K562 (cell line): ENCODE data around the gene HDHD5. TPM values are rescaled to one million over a fixed set of nuclear protein-coding genes. Genes with fewer than 3 reads are reported as not detected.

ENCODE experiments used
- ATAC-seq: fragments of 200-7000 bp; cut with Tn5 transposase; 3 replicates; pipeline ENCODE4 v1.9.1; 2020; ENCODE audit warnings: moderate library complexity
- BruUV-seq: library from RNA; stranded (reverse); fragments of 400-500 nt; replicated peaks from 2 replicates; lab custom pipeline; 2021; lab: Mats Ljungman, UMichigan
- CTCF ChIA-PET: fragments of 300-600 bp; formaldehyde crosslinking; extraction: SDS; loops from one replicate; lab custom pipeline; 2021; ENCODE audit warnings: low intra/inter-chr PET ratio; lab: Yijun Ruan, JAX
- POLR2A ChIA-PET: fragments of 300-600, 350-650 bp; sonication (Branson Sonifier 250); formaldehyde crosslinking; extraction: SDS; loops from one replicate; lab custom pipeline; 2021; ENCODE audit warnings: antibody characterized with exemption, inconsistent platforms; lab: Yijun Ruan, JAX
- DNase-seq, 4 experiments: peaks; one replicate each; pipeline versions ENCODE4 v3.0.0 to v3.0.0-alpha.2; 2011 to 2018; ENCODE audit warnings: low spot score in 3 of 4, mixed read lengths in 3 of 4; ENCODE audit errors: extremely low read depth in 1 of 4
- FAIRE-seq: peaks from 2 replicates; lab custom pipeline; 2011; peaks lifted over from hg19 to GRCh38; lab: Jason Lieb, UNC
- H2AFZ ChIP-seq: 2 replicates; pipeline ENCODE4 v1.6.0; 2011; ENCODE audit warnings: low read depth, low read length, control low read depth, inconsistent platforms
- H3K27ac ChIP-seq: fragments of 200-600 bp; 3 replicates; pipeline ENCODE4 v1.8.0; 2011; ENCODE audit warnings: low read depth, mild to moderate bottlenecking, control low read depth, inconsistent platforms, low read length, moderate library complexity, mixed read lengths; ENCODE audit errors: extremely low read depth
- H3K27me3 ChIP-seq, 2 experiments: fragments of 300-600 bp in 1 of 2; 2 replicates in 1 of 2; 3 replicates in 1 of 2; pipeline versions ENCODE4 v1.6.0 to v1.8.0; 2011; ENCODE audit warnings: inconsistent platforms in 2 of 2, low read length in 2 of 2, mild to moderate bottlenecking in 1 of 2, mixed read lengths in 1 of 2, moderate library complexity in 1 of 2; ENCODE audit not compliant: control insufficient read depth in 2 of 2, insufficient read depth in 2 of 2
- H3K36me3 ChIP-seq: fragments of 300-600 bp; 3 replicates; pipeline ENCODE4 v1.8.0; 2011; ENCODE audit warnings: mild to moderate bottlenecking, low read length, inconsistent platforms; ENCODE audit not compliant: control insufficient read depth, insufficient read depth
- H3K4me1 ChIP-seq, 2 experiments: fragments of 200-600 bp in 1 of 2; replicated peaks in 1 of 2; 2 replicates in 1 of 2; 3 replicates in 1 of 2; pipeline versions ENCODE4 v1.5.1 to v1.8.0; 2011; ENCODE audit warnings: inconsistent platforms in 2 of 2, low read length in 2 of 2, mild to moderate bottlenecking in 1 of 2, mixed read lengths in 1 of 2, moderate library complexity in 1 of 2; ENCODE audit not compliant: control insufficient read depth in 2 of 2, insufficient read depth in 2 of 2
- H3K4me2 ChIP-seq: 2 replicates; pipeline ENCODE4 v1.6.1; 2011; ENCODE audit warnings: low read length, control low read depth, inconsistent platforms, mixed read lengths; ENCODE audit not compliant: insufficient read depth
- H3K4me3 ChIP-seq: fragments of 200-600 bp; sonication (generic), shearing (Covaris generic); 2 replicates; pipeline ENCODE4 v1.5.1; 2016; ENCODE audit warnings: control low read depth, inconsistent platforms
- H3K79me2 ChIP-seq: fragments of 200-600 bp; 3 replicates; pipeline ENCODE4 v1.8.0; 2011; ENCODE audit warnings: low read length, inconsistent platforms; ENCODE audit not compliant: control insufficient read depth, insufficient read depth
- H3K9ac ChIP-seq, 2 experiments: 2 replicates each; pipeline versions ENCODE4 v1.6.0 to v1.6.1; 2011; ENCODE audit warnings: low read depth in 2 of 2, low read length in 2 of 2, control low read depth in 1 of 2, inconsistent platforms in 1 of 2, mild to moderate bottlenecking in 1 of 2, mixed read lengths in 1 of 2; ENCODE audit not compliant: insufficient read depth in 1 of 2
- H3K9me1 ChIP-seq: one replicate; pipeline ENCODE4 v1.6.0; 2011; ENCODE audit warnings: inconsistent platforms, mild to moderate bottlenecking, low read length, moderate library complexity; ENCODE audit not compliant: control insufficient read depth, insufficient read depth
- H3K9me3 ChIP-seq: replicated peaks from 2 replicates; pipeline ENCODE4 v1.5.1; 2011; ENCODE audit warnings: low read depth, low read length, inconsistent platforms; ENCODE audit not compliant: control insufficient read depth, insufficient read depth
- H4K20me1 ChIP-seq: replicated peaks from 2 replicates; pipeline ENCODE4 v1.6.1; 2011; ENCODE audit warnings: low read length, inconsistent platforms, mixed read lengths; ENCODE audit not compliant: control insufficient read depth, insufficient read depth
- CHD2 ChIP-seq: IDR thresholded peaks from 2 replicates; pipeline ENCODE4 v1.6.1; 2011; ENCODE audit warnings: low read depth, low read length
- WGBS: fragments of 100-300 bp; shearing (Covaris generic); methylation state at CpG from one replicate; pipeline ENCODE4 v1.1.6; 2016; ENCODE audit warnings: low coverage, mixed read lengths; ENCODE audit not compliant: insufficient coverage; ENCODE audit errors: missing lambda C conversion rate; 5-methylcytosine and 5-hydroxymethylcytosine counted together
- in situ Hi-C: fragments of 300-500 bp; cut with MboI; formaldehyde crosslinking; loops from 4 replicates; pipeline ENCODE4 v1.15.0; 2018; ENCODE audit warnings: inconsistent platforms, mixed read lengths
- intact Hi-C: fragments of 100-400 bp; cut with micrococcal nuclease; formaldehyde crosslinking; loops from 2 replicates; pipeline ENCODE4 v1.14.2; 2022
- polyA plus RNA-seq, 8 experiments: library from polyadenylated mRNA; depleted of rRNA in 4 of 8; stranded (reverse) in 5 of 8; unstranded in 3 of 8; fragments of >200 nt; fragmentation: Nextera tagmentation in 2 of 8; fragmentation: Illumina TruSeq in 1 of 8; extraction: Ambion mirVana in 2 of 8; extraction: Trizol in 1 of 8; gene quantifications; 2 replicates each; pipeline versions ENCODE4 v1.2.1 to v1.2.3, GENCODE V29; 2011 to 2014; ENCODE audit warnings: inconsistent platforms in 1 of 8, missing spikeins in 1 of 8
- total RNA-seq, 7 experiments: library from RNA; depleted of rRNA in 6 of 7; stranded (reverse); fragments of >200 nt in 6 of 7; fragmentation: Illumina TruSeq in 2 of 7; extraction: Trizol in 2 of 7; gene quantifications; 2 replicates each; pipeline versions ENCODE4 v1.2.1 to v1.2.3, GENCODE V29; 2011 to 2021; ENCODE audit warnings: low replicate concordance in 1 of 7
- TF ChIP-seq, protein P1 (sequence below): fragments of 200-800 bp; sonication (Bioruptor generic); IDR thresholded peaks from 2 replicates; pipeline ENCODE4 v1.6.1; 2016; ENCODE audit warnings: missing genetic modification characterization, missing compliant biosample characterization
- TF ChIP-seq, protein P2 (sequence below), 2 experiments: fragments of 450-650 bp in 1 of 2; IDR thresholded peaks; 2 replicates each; pipeline ENCODE4 v1.6.1; 2011 to 2017; ENCODE audit warnings: low read depth in 2 of 2, antibody characterized with exemption in 1 of 2, borderline replicate concordance in 1 of 2, low read length in 1 of 2, mild to moderate bottlenecking in 1 of 2, mixed read lengths in 1 of 2; ENCODE audit not compliant: control insufficient read depth in 1 of 2
- TF ChIP-seq, protein P3 (sequence below), 2 experiments: fragments of 450-650 bp; IDR thresholded peaks; 2 replicates each; pipeline ENCODE4 v1.6.1; 2016; ENCODE audit warnings: mild to moderate bottlenecking in 2 of 2, borderline replicate concordance in 1 of 2, low read depth in 1 of 2, moderate library complexity in 1 of 2

Gene HDHD5
- total and polyA plus RNA-seq, 9 of the 15 experiments (the other 6 are each of a cell fraction or from before 2014, with no cell fraction given), result 1.6 to 36.6 (median 24.2) TPM

DNA sequence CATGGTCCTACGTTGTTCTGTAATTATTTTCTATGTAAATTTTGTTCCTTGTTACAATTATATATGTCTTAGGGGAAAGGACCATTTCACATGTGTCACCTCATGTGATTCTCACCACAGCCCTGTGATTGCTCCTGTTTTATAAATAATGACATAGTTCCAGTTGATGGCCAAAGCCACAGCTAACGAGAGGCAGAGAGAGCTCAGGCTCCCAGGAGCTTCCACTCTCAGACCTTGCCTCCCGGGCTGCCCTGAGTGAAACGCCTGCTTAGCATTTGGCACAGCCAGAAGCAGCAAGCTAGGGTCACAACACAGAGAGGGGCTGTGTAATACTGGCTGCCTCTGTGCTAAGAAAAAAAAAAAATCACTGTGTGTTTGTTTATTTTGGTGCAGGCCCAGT lies 43.8 kb downstream of the HDHD5 start:
- POLR2A ChIA-PET, result interaction anchor here (0.6 kb wide), 1 partner anchor 176 kb away, joined by 3 read pairs; no protein-coding TSS in a partner anchor
- in situ Hi-C loops, result no loop called here
- Histone ChIP-seq H3K4me2 (no peak overlapping the region), H4K20me1 (peaks cover 14% of the 10 kb centered on the region), H3K79me2 (no peaks in the 10 kb centered on the region), H3K9ac (no peak overlapping the region), H3K36me3 (no peaks in the 10 kb centered on the region), H3K9me3 (no peaks in the 10 kb centered on the region), H3K4me3 (no peak overlapping the region), H3K4me1 (peaks cover 0 to 11% of the 10 kb centered on the region in 2 experiments; a peak in 1 of 5 replicates), H3K27ac (no peak overlapping the region), H2AFZ (no peak overlapping the region), H3K9me1 (no peaks in the 10 kb centered on the region), H3K27me3 (peaks cover 25 to 57% of the 10 kb centered on the region in 2 experiments)
- CTCF ChIA-PET, result no interaction called here
- FAIRE-seq (no peak), DNase-seq (no peak), ATAC-seq (no peak)
- BruUV-seq, result no TSS peak
- intact Hi-C loops, result loop anchor here (5.0 kb wide), 1 partner anchor 387 kb away; no protein-coding TSS in a partner anchor
- WGBS, result 0% methylated on average over 4 of the region's 4 CpGs
- TF ChIP-seq, protein P1, sequence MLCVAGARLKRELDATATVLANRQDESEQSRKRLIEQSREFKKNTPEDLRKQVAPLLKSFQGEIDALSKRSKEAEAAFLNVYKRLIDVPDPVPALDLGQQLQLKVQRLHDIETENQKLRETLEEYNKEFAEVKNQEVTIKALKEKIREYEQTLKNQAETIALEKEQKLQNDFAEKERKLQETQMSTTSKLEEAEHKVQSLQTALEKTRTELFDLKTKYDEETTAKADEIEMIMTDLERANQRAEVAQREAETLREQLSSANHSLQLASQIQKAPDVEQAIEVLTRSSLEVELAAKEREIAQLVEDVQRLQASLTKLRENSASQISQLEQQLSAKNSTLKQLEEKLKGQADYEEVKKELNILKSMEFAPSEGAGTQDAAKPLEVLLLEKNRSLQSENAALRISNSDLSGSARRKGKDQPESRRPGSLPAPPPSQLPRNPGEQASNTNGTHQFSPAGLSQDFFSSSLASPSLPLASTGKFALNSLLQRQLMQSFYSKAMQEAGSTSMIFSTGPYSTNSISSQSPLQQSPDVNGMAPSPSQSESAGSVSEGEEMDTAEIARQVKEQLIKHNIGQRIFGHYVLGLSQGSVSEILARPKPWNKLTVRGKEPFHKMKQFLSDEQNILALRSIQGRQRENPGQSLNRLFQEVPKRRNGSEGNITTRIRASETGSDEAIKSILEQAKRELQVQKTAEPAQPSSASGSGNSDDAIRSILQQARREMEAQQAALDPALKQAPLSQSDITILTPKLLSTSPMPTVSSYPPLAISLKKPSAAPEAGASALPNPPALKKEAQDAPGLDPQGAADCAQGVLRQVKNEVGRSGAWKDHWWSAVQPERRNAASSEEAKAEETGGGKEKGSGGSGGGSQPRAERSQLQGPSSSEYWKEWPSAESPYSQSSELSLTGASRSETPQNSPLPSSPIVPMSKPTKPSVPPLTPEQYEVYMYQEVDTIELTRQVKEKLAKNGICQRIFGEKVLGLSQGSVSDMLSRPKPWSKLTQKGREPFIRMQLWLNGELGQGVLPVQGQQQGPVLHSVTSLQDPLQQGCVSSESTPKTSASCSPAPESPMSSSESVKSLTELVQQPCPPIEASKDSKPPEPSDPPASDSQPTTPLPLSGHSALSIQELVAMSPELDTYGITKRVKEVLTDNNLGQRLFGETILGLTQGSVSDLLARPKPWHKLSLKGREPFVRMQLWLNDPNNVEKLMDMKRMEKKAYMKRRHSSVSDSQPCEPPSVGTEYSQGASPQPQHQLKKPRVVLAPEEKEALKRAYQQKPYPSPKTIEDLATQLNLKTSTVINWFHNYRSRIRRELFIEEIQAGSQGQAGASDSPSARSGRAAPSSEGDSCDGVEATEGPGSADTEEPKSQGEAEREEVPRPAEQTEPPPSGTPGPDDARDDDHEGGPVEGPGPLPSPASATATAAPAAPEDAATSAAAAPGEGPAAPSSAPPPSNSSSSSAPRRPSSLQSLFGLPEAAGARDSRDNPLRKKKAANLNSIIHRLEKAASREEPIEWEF (CRISPR knock-in tag), result no peak
- TF ChIP-seq, protein P2, sequence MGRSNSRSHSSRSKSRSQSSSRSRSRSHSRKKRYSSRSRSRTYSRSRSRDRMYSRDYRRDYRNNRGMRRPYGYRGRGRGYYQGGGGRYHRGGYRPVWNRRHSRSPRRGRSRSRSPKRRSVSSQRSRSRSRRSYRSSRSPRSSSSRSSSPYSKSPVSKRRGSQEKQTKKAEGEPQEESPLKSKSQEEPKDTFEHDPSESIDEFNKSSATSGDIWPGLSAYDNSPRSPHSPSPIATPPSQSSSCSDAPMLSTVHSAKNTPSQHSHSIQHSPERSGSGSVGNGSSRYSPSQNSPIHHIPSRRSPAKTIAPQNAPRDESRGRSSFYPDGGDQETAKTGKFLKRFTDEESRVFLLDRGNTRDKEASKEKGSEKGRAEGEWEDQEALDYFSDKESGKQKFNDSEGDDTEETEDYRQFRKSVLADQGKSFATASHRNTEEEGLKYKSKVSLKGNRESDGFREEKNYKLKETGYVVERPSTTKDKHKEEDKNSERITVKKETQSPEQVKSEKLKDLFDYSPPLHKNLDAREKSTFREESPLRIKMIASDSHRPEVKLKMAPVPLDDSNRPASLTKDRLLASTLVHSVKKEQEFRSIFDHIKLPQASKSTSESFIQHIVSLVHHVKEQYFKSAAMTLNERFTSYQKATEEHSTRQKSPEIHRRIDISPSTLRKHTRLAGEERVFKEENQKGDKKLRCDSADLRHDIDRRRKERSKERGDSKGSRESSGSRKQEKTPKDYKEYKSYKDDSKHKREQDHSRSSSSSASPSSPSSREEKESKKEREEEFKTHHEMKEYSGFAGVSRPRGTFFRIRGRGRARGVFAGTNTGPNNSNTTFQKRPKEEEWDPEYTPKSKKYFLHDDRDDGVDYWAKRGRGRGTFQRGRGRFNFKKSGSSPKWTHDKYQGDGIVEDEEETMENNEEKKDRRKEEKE (IDR thresholded peaks at IDR 0.05; ENCODE audit: borderline replicate concordance in 1 of 2, control insufficient read depth in 1 of 2, low read depth in 2 of 2, low read length in 1 of 2), result no peak
- TF ChIP-seq, protein P3, sequence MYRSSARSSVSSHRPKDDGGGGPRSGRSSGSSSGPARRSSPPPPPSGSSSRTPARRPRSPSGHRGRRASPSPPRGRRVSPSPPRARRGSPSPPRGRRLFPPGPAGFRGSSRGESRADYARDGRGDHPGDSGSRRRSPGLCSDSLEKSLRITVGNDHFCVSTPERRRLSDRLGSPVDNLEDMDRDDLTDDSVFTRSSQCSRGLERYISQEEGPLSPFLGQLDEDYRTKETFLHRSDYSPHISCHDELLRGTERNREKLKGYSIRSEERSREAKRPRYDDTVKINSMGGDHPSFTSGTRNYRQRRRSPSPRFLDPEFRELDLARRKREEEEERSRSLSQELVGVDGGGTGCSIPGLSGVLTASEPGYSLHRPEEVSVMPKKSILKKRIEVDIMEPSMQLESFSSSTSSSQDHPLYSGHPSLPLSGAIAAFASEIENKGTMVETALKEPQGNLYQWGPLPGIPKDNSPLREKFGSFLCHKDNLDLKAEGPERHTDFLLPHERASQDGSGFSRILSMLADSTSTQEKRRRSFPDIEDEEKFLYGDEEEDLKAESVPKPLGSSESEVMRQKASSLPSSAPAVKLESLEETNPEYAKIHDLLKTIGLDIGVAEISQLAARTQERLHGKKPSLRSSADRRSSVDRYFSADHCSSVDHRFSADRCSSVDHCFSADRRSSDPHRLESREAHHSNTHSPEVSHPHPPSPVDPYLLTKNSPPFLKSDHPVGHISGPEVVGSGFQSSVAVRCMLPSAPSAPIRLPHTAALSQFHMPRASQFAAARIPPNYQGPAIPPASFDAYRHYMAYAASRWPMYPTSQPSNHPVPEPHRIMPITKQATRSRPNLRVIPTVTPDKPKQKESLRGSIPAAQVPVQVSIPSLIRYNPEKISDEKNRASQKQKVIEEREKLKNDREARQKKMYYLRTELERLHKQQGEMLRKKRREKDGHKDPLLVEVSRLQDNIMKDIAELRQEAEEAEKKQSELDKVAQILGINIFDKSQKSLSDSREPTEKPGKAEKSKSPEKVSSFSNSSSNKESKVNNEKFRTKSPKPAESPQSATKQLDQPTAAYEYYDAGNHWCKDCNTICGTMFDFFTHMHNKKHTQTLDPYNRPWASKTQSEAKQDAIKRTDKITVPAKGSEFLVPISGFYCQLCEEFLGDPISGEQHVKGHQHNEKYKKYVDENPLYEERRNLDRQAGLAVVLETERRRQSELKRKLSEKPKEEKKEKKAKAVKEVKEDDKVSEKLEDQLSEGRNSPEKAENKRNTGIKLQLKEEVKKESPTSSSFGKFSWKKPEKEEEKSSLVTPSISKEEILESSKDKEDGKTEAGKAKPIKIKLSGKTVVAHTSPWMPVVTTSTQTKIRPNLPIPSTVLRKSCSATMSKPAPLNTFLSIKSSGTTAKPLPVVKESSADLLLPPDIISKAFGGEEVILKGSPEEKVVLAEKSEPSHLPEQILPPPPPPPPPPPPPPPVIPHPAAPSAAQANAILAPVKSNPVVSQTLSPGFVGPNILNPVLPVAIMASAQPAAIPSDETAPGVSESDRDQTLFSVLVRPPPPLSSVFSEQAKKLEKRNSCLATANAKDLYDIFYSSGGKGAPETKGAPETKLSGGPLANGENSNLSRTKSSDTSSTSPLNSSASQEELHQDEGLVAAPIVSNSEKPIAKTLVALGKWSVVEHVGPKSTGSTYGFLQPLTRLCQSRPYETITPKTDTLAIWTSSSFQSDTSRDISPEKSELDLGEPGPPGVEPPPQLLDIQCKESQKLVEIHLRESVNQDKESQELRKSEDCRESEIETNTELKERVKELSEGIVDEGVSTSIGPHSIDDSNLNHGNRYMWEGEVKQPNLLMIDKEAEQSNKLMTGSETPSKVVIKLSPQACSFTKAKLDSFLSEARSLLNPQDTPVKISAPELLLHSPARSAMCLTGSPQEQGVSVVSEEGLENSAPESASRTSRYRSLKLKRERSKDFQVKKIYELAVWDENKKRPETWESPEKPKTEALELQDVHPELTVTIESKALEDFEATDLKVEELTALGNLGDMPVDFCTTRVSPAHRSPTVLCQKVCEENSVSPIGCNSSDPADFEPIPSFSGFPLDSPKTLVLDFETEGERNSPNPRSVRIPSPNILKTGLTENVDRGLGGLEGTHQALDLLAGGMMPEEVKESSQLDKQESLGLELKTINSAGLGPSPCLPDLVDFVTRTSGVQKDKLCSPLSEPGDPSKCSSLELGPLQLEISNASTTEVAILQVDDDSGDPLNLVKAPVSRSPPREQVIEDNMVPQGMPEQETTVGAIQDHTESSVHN (IDR thresholded peaks at IDR 0.05; ENCODE audit: borderline replicate concordance in 1 of 2, low read depth in 1 of 2), result no peak
- no peak for TF ChIP-seq CHD2
